NCI-H2196 (cell line): Measurements from ENCODE around the gene SCAMP2.

Source experiments
- DNase-seq: peaks from one replicate; lab custom pipeline; 2025; ENCODE audit not compliant: unreplicated experiment; lab: John Stamatoyannopoulos, UW

The SCAMP2 gene

DNA sequence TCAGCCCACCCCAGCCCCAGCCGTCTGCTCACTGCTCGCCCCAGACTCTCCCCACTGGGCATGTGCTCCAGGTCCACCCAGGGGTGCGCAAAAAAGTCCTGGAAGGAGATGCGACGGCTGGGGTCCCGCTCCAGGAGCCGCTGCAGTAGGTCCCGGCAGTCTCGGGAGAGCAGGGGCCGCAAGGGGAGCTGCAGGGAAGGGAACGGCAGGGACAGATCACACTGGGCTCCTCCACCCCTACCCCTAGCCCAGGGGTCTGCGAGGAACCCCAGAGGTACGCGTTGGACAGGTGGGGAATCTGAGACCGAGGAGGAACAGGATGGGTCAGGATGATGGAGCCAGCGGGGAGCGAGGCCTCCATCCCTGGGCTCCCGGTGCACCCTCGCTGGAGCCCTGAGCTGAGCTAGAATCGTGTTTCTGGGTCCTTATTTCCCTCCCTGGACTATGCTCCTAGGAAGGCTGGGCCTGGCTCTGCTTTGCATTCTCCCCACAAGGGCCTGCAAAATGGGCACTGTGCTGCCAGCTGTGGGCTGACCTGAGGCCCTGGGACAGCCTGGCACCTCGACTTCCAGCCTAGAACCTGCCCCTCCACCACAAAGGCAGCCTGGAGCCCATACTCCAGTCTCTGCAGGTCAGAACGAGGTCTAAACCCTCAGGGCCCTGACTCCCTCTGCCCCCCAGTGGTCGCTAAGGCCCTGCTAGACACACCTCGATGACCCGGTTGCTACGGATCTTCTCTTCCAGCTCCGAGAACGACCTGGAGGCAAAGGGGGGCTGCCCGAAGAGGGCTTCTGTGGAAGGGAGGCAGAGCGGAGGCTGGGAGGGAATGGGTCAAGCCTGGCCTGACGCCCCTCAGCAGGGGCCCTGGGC, 33.4 kb downstream of the SCAMP2 start:
- no peak for DNase-seq

DNA sequence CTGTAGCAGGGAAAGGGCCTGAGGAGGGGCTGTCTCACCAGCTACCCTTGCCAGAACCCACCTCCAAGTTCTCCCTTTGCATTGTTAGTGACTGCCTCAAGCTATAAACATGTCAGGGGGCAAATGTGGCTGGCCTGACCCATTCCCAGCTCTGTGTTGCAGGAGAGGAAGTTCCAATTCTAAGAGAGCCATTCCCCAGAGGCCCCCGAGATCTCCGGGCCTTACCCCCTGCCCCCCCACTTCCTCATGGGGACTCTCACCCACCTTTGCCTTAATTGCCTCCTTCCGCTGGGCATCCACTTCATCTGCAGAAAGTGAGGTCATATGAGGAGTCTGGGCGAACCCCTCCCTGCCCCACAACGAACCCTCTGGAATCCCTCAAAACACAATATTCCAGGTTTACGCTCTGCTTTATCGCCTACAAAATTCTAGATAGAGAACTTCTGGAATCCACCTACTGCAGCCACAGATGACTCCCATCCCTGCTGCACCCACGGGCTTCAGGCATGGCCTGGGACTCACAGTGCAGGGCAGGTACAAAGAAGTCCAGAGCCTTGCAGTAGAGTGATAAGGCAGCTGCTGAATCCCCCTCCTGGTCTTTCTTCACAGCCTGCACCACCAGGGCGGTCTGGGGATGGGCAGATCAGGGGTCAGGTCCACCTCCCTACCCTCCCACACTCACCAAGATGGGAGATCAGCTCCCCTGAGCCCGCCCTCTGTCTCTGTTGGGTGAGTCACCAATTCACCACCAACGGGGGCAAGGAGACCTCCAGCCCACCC, 34.2 kb downstream of the SCAMP2 start:
- no peak for DNase-seq

GRCh38 chr15:74838137-74838516, 35.0 kb downstream of the SCAMP2 start:
- no peak for DNase-seq

DNA sequence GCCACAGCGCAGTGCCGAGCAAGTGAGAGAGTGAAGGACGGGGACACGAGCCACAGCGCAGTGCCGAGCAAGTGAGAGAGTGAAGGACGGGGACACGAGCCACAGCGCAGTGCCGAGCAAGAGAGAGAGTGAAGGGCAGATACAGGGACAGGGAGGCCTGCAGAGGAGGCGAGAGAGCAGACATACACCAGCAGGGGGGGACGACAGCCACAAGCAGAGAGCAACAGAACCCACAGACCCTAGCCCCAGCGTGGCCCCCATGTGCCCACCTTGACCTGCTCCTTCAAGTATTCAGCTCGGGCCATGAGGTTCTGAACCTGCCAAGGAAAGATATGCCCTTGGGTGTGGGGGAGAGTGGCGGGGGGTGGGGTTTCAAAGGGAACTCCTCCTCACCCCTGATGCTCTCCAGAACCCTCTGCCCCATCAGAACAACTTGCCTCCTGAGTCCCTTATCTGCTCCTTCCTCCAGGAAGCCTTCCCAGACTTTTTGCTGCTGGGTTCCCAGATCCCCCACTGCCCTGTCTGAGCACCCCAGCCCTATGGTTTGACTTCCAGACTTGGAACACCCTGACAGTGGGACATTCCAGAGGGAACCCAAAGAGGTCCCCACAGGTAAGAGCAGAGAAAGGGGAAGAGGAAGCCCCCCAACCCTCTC, 35.6 kb downstream of the SCAMP2 start:
- no peak for DNase-seq

DNA sequence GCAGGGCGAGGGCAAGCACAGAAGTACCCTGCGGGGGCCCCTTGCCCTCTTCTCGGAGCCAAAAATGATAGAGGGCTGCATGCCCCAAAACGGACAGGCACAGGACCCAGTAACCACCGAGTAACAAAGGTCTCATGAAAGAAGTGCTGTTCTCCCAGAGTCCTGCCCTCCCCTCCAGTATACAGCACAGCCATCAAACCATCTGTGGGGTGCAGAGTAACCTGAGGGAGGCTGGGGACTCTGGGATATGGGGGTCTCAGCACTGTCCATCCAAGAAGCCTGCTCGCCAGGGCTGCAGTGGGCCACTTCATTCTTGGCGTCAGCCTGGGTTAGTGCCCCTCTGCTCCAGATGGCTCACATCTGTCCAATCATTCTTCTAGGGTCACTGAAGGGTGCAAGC, 36.3 kb downstream of the SCAMP2 start:
- no peak for DNase-seq

GRCh38 chr15:74835312-74835823, 37.8 kb downstream of the SCAMP2 start:
- DNase-seq: peak; percentile 42

DNA sequence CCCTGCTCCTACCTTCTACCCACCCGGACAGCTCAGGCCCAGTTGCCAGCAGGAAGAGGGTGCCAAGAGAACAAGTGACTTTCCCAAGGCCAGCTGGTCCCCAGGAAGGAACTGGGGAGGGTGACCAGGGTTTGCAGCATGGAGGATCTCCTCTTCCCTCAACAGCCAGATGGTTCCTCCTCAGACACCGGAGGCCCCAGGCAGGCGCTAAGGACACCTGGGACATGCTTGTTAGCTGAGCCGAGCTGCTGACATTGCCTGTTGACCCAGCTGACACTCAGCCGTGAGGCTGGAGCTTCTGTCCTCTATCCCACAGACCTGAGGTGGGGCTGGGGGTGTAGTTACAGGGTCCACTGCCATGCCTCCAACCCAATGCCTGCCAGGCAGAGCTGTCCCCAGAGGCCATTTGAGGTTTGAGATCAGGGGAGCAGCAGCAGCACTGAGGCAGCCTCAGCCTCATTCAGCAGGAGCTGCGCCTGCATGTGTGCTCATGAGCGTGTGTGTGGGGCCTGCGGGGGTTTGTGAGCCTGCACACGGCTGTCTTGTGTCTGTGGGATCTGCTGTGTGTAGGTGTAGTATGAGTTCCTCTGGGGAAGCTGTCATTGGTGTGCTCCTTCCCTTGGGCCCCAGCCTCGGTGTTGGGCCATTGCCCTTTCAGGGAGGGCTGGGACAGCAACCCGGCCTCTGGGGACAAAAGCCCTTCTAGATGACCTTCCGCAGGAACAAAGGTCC, 39.6 kb downstream of the SCAMP2 start:
- DNase-seq: no peak

DNA sequence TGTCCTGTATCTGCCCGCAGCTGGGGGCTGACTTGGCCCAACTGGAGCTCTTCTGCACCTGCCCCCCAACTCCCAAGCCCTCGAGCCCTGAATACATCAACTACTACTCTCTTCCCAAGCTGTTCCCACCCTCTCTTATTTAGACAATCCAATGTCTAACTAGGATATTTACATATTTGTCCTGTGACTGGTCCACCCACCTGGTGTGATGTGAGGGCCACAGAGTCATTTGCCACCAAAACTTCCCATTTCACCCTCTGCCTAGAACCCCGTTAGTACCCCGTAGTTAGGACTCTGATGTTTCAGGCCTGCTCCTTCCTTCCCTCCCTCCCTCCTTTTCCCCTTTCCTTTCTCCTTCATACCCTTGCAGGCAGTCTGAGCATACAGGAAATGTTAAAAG, 40.3 kb downstream of the SCAMP2 start:
- no peak for DNase-seq

DNA sequence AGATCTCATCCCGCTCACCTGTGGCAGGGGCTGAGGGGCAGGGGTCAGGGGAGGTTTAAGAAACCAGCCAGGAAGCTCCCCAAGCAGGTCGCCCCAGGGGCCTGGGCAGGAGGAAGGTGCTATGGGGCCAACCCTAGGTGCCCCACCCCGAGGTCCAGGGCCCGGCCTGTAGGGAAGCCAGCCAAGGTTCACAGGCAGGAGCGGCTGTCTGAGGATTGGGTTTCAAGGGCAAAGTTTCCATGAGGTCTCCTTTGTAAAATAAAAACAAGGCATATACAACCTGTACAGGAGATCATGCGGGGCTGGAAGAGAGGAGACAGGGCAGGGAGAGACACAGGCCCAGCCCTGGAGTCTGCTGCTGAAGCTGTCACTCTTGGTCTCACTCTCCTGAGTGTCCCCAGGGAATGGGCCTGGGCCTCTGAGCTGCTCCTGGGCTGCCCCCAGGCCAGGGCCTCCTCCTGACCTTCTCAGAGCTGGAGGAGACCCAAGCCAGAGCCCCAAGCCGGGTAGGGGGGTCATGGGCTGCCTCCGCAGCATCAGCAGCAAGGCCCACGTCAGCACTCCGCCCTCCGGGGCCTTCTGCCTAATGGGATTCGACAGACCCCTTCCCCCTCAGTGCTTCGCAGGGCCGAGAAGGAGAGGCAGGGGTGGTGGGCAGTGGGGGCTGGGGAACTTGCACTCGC, 41.2 kb downstream of the SCAMP2 start:
- peak; percentile 46 for DNase-seq

DNA sequence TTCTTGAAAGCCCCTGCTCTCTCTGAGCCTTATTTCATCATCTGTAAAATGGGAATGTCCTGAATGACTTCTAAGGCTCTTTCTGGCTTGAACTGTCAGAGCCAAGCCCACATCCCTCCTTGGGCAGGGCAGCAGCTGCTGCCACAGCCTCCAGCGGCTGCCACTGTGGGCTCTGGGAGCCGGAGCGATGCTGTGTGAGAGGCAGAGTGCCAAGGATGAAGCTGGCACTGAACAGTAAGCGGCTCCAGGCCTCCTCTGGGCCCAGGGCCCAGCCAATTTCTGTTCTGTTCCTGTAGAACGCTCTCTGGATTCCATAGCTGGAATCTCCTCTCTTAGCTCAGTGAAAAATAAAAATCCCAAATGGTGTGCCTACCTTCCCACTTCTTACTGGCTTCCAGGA, 42.3 kb downstream of the SCAMP2 start:
- DNase-seq: peak; percentile 14

GRCh38 chr15:74829991-74830390, 43.2 kb downstream of the SCAMP2 start:
- DNase-seq: no peak

DNA sequence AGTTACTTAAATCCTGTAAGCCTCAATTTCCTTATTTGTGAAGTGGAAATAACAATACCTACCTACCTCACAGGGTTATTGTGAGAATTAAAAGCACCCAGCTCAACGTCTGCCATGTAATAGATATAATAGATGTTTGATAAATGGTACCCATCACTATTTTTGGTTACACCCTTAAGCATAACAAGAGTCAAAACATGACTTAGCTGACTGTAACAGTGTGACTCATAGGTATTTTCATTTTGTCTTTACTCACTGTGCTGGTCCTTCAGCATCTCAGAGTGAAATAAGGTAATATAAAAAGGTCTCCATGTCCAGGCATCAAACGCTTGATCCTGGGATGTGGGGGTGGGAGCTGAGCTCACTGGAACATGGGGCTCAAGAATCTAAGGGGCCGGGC, 43.7 kb downstream of the SCAMP2 start:
- DNase-seq: no peak

DNA sequence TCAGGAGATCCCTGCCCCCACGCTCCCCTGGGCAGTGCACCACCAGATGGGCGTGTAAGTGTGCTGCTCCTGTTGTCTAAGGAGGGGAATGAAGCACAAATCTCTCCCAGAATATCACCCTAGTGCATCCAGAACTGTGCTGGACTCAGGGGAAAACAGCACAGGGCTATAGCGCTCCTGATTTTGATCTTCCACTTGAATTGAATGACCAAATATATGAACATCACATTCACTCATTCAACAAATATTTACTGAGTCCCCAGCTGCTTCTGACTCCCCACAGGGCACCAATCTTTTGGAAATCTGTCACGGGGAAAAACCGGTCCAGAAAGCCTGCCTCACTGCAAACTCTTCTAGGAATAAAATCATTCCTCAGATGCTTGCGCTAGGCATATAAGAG, 44.3 kb downstream of the SCAMP2 start:
- no peak for DNase-seq

GRCh38 chr15:74827614-74828013, 45.6 kb downstream of the SCAMP2 start:
- DNase-seq: no peak

GRCh38 chr15:74826921-74827320, 46.2 kb downstream of the SCAMP2 start:
- no peak for DNase-seq

DNA sequence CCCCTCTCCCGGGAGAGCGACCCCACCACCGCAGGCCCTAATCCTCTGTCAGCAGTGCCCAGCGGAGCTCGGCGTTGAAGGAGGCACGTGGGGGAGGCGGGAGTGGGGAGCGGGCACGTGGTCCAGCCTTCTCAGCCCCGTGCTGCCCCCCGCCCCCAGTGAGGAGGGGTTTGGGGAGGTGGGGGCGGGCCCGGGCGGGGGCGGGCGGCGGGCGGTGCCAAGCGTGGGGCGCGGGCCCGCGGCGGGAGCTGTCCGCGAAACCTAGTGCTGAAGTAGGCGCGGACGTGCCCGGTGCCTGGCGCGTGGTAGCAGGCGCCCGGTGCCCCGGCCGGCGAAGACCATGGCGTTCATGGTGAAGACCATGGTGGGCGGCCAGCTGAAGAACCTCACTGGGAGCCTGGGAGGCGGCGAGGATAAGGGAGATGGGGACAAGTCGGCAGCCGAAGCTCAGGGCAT, 46.8 kb downstream of the SCAMP2 start, which contains the start of gene CPLX3:
Gene CPLX3 (plus strand): TSS at position 264 of the 456 bp plus-strand sequence. CDS start 77 bp downstream, at position 341.
- DNase-seq: no peak

DNA sequence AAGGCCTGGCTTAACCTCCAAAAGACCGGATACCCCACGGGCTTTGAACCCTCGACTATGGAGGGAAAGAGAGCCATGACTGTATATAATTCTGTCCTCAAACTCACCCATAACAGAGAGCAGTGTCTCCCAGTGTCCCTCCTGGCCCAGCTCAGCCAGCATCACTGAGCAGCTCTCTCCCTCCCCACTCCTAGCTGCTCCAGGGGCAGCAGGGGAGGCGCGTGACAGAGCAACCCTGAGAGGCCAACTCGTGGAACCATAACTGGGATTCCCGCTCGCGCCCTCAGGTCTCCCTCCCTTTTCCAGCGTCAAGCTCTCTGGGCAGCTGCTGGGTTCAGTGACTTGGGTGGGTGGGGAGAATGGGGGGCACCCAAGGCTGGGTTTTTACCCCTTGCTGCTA, 47.3 kb downstream of the SCAMP2 start:
- DNase-seq: no peak

- DNase-seq: no peak
Measured at GRCh38 chr15:74824976-74825375, 48.2 kb downstream of the SCAMP2 start.

DNA sequence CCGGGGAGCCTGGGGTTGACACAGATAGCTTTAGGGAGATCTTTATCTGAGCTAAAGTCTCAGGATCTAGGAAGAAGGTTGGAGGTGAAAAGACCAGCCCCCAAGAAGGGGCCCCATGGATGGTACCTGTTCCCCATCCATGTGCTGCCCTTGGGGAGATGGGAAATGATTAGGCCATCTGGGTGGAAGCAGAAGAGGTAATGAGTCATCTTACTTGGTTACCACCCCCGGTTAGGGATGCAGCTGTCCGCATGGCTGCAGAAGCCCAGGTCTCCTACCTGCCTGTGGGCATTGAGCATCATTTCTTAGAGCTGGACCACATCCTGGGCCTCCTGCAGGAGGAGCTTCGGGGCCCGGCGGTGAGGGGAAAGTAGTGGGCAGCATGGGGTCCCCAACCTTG, 49.8 kb downstream of the SCAMP2 start:
- DNase-seq: no peak

GRCh38 chr15:74822233-74822632, 50.9 kb downstream of the SCAMP2 start:
- no peak for DNase-seq
